ENCODE measurements around the gene RTN4. TPM values are rescaled to one million over a fixed set of nuclear protein-coding genes. Genes with fewer than 3 reads are reported as not detected.

Gene RTN4
- total RNA-seq, 1 experiment from 2014 or later = 249 TPM

- no peak for DNase-seq (ENCODE audit: low read depth)
These were observed 126.1 kb downstream of the RTN4 start for GRCh38 chr2:54924121-54924520.

Other genes with a start within 250 kb of the RTN4 start
- gene CLHC1, start 181.8 kb upstream of the RTN4 start, total RNA-seq (2014; rRNA removed; shearing (Covaris generic)) = 1.2 and 3.9 TPM in 2 replicates
- 1,237 and 1,604 TPM in 2 replicates for gene RPS27A, start 182.2 kb upstream of the RTN4 start, total RNA-seq (2014; rRNA removed; shearing (Covaris generic))
- gene MTIF2, start 218.8 kb upstream of the RTN4 start, total RNA-seq (2014; rRNA removed; shearing (Covaris generic)) = 18.4 and 24.7 TPM in 2 replicates